RWPE2 (cell line): ENCODE data around the gene ACY1.

Experiments used
- ATAC-seq: fragments of 200-7000 bp; cut with Tn5 transposase; 3 replicates; pipeline ENCODE4 v1.9.1; 2021; ENCODE audit warnings: low read depth
- DNase-seq: peaks from one replicate; pipeline ENCODE4 v3.0.0-alpha.2; 2020; ENCODE audit warnings: low spot score
- H3K27ac ChIP-seq: fragments of 450-650 bp; 2 replicates; pipeline ENCODE4 v1.5.1; 2017; ENCODE audit warnings: mild to moderate bottlenecking; ENCODE audit not compliant: poor library complexity, severe bottlenecking
- H3K27me3 ChIP-seq: fragments of 250-450 bp; sonication (Bioruptor Pico); 2 replicates; pipeline ENCODE4 v1.5.1; 2021; ENCODE audit warnings: mild to moderate bottlenecking, moderate library complexity; ENCODE audit not compliant: insufficient read depth, poor library complexity, severe bottlenecking
- H3K36me3 ChIP-seq: fragments of 250-450 bp; sonication (Bioruptor Pico); 2 replicates; pipeline ENCODE4 v1.5.1; 2020; ENCODE audit warnings: low read depth, mild to moderate bottlenecking, moderate library complexity
- H3K4me1 ChIP-seq: fragments of 250-450 bp; sonication (Bioruptor Pico); 2 replicates; pipeline ENCODE4 v1.5.1; 2021; ENCODE audit warnings: mild to moderate bottlenecking, moderate library complexity; ENCODE audit not compliant: insufficient read depth, poor library complexity, severe bottlenecking
- H3K4me3 ChIP-seq: fragments of 250-450 bp; sonication (Bioruptor Pico); 2 replicates; pipeline ENCODE4 v1.5.1; 2021; ENCODE audit warnings: mild to moderate bottlenecking, moderate library complexity; ENCODE audit not compliant: severe bottlenecking
- H3K9me3 ChIP-seq: fragments of 250-450 bp; sonication (Bioruptor Pico); 2 replicates; pipeline ENCODE4 v1.5.1; 2021; ENCODE audit warnings: mild to moderate bottlenecking, moderate library complexity; ENCODE audit not compliant: severe bottlenecking
- CTCF ChIP-seq: fragments of 450-650 bp; IDR thresholded peaks from one replicate; pipeline ENCODE4 v1.5.1; 2017; ENCODE audit warnings: mild to moderate bottlenecking, moderate library complexity; ENCODE audit not compliant: poor library complexity, severe bottlenecking

The ACY1 gene

GRCh38 chr3:51957520-51958205 is 25.7 kb upstream of the ACY1 start:
- DNase-seq (no peak), ATAC-seq (no peak)
- Histone ChIP-seq H3K27ac (no peak overlapping the region), H3K27me3 (no peaks in the 10 kb centered on the region), H3K36me3 (no peaks in the 10 kb centered on the region), H3K4me3 (no peak overlapping the region), H3K9me3 (no peaks in the 10 kb centered on the region), H3K4me1 (peaks cover 8% of the 10 kb centered on the region)
- no peak for TF ChIP-seq CTCF

GRCh38 chr3:51958603-51959521 is 24.5 kb upstream of the ACY1 start:
- H3K27me3 ChIP-seq, result no peaks in the 10 kb centered on the region
- H3K4me1 ChIP-seq, result no peaks in the 10 kb centered on the region
- ATAC-seq (no peak), DNase-seq (no peak)
- H3K9me3 ChIP-seq, result no peaks in the 10 kb centered on the region
- H3K4me3 ChIP-seq, result no peak overlapping the region
- no peak for TF ChIP-seq CTCF
- H3K36me3 ChIP-seq, result no peaks in the 10 kb centered on the region
- no peak overlapping the region for H3K27ac ChIP-seq

DNA sequence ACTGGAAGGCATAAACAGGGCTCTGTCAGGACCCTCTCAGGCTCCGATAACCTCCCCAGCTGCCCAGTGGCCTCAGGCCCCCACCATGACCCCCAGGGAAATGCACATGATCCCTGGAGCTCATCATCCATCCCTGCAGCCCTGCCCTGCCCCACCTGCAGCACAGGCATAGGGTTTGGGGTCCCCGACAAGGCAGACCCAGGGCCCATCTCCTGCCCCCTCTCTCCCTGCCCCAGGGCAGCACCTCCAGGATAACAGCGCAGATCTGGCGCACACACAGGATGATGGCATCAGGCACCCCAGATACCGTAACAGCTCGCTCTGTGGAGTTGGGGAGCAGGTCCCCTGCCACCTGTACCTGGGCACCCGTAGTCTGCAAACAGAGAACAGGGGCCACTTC is 23.7 kb upstream of the ACY1 start:
- no peak overlapping the region for H3K27ac ChIP-seq
- no peak for DNase-seq
- no peaks in the 10 kb centered on the region for H3K36me3 ChIP-seq
- TF ChIP-seq CTCF, result no peak
- no peaks in the 10 kb centered on the region for H3K4me1 ChIP-seq
- no peak for ATAC-seq
- H3K27me3 ChIP-seq, result no peaks in the 10 kb centered on the region
- H3K9me3 ChIP-seq, result no peaks in the 10 kb centered on the region
- H3K4me3 ChIP-seq, result no peak overlapping the region

DNA sequence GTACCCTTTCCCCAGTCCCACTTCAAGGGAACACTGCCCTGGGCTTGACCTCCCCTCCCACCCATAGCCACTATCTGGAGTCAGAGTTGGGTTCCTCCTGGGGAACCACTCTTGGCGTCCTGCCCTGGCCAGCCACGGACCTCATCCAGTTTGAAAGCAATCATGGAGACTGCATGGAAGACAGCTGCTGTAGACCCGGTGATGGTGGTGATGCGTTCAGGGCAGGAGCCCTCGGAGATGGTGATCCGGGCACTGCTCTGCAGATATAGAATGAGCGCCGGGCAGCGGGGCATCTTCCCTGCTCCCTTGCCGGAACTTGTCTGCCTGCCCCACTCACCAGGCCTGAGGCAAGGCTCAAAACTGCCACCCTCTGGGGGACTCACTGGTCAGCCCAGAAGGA is 22.9 kb upstream of the ACY1 start:
- no peak overlapping the region for H3K4me3 ChIP-seq
- no peaks in the 10 kb centered on the region for H3K36me3 ChIP-seq
- DNase-seq (no peak), ATAC-seq (no peak)
- no peaks in the 10 kb centered on the region for H3K27me3 ChIP-seq
- no peaks in the 10 kb centered on the region for H3K9me3 ChIP-seq
- no peaks in the 10 kb centered on the region for H3K4me1 ChIP-seq
- H3K27ac ChIP-seq, result no peak overlapping the region
- no peak for TF ChIP-seq CTCF
